Loucy (cell line): Measurements from ENCODE around the gene DENND5A.

Source experiments
- EZH2phosphoT487 ChIP-seq: fragments of 200-600 bp; IDR thresholded peaks from 2 replicates; pipeline ENCODE4 v1.6.1; 2018; ENCODE audit warnings: antibody characterized with exemption, mild to moderate bottlenecking, moderate library complexity, borderline replicate concordance
- TF ChIP-seq, protein P1 (sequence below): fragments of 200-600 bp; sonication (generic); conservative IDR thresholded peaks from 2 replicates; pipeline ENCODE4 v1.5.1; 2014; ENCODE audit warnings: mild to moderate bottlenecking, antibody characterized with exemption, low read length

- TF ChIP-seq, protein P1, sequence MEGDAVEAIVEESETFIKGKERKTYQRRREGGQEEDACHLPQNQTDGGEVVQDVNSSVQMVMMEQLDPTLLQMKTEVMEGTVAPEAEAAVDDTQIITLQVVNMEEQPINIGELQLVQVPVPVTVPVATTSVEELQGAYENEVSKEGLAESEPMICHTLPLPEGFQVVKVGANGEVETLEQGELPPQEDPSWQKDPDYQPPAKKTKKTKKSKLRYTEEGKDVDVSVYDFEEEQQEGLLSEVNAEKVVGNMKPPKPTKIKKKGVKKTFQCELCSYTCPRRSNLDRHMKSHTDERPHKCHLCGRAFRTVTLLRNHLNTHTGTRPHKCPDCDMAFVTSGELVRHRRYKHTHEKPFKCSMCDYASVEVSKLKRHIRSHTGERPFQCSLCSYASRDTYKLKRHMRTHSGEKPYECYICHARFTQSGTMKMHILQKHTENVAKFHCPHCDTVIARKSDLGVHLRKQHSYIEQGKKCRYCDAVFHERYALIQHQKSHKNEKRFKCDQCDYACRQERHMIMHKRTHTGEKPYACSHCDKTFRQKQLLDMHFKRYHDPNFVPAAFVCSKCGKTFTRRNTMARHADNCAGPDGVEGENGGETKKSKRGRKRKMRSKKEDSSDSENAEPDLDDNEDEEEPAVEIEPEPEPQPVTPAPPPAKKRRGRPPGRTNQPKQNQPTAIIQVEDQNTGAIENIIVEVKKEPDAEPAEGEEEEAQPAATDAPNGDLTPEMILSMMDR: no peak
- TF ChIP-seq EZH2phosphoT487: no peak
Measured at GRCh38 chr11:9219572-9219971, 45.6 kb downstream of the DENND5A start.
